Measurements from ENCODE around the gene CCZ1B. TPM values are rescaled to one million over a fixed set of nuclear protein-coding genes. Genes with fewer than 3 reads are reported as not detected.
A peak's percentile ranks its signal among the peaks of the same experiment; 100 is the strongest.
"Not testable (repeated sequence)": the region's sequence is repeated elsewhere in the genome, so short reads cannot be mapped to it uniquely, and the experiment has no call there.

CCZ1B gene
- total and polyA plus RNA-seq, 8 donors: 58.3 to 85.6 (median 72.9) TPM

GRCh38 chr7:6857721-6858314 is 31.7 kb upstream of the CCZ1B start:
- H3K27ac ChIP-seq; H3K4me1 ChIP-seq; ATAC-seq; intact Hi-C loops (cut with DNase I); H3K36me3 ChIP-seq; H3K9me3 ChIP-seq; H3K4me3 ChIP-seq: not testable (repeated sequence)
- DNase-seq: peak in 3 of 4 donors; percentile 35 to 88 (median 62)
- peaks cover 0 to 31% of the 10 kb centered on the region in 2 donors for H3K27me3 ChIP-seq
- peak; percentile 73 to 87 for TF ChIP-seq CTCF (IDR thresholded peaks at IDR 0.05)

- Histone ChIP-seq H3K27me3 (peaks cover 0 to 31% of the 10 kb centered on the region in 2 donors), H3K4me3 (peak overlapping the region; percentile 17 to 30)
- H3K9me3 ChIP-seq; ATAC-seq; H3K4me1 ChIP-seq; intact Hi-C loops (cut with DNase I); DNase-seq; H3K27ac ChIP-seq; H3K36me3 ChIP-seq: not testable (repeated sequence)
These were observed 29.6 kb upstream of the CCZ1B start for GRCh38 chr7:6855563-6856131.

GRCh38 chr7:6854747-6855562 is 28.9 kb upstream of the CCZ1B start:
- DNase-seq; intact Hi-C loops (cut with DNase I); H3K27ac ChIP-seq; H3K4me1 ChIP-seq; H3K36me3 ChIP-seq; ATAC-seq; H3K9me3 ChIP-seq: not testable (repeated sequence)
- peak overlapping the region; percentile 17 to 30 for H3K4me3 ChIP-seq
- H3K27me3 ChIP-seq: peaks cover 0 to 31% of the 10 kb centered on the region in 2 donors

DNA sequence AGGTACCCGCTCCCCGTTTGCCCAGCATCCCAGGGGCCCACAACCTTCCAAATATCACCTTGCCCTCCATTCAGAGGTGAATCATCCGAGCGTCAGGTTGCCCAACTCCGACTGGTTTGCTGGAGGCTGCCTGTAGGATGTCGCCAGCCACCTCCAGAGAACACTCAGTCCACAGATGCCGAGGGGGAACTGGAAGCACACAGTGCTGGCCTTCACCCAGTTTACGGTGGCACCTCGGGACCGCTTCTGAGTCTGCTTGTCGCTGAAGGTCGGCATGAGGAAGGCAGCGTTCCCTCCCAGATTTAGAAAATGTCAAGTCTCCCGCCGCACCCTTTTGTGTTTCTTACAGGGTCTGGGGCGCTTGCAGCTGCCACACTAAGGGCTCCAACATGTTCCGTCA is 27.6 kb upstream of the CCZ1B start:
- H3K27ac ChIP-seq; H3K4me3 ChIP-seq; H3K4me1 ChIP-seq; intact Hi-C loops (cut with DNase I); ATAC-seq; DNase-seq; H3K36me3 ChIP-seq; H3K9me3 ChIP-seq: not testable (repeated sequence)
- peaks cover 0 to 31% of the 10 kb centered on the region in 2 donors for H3K27me3 ChIP-seq

DNA sequence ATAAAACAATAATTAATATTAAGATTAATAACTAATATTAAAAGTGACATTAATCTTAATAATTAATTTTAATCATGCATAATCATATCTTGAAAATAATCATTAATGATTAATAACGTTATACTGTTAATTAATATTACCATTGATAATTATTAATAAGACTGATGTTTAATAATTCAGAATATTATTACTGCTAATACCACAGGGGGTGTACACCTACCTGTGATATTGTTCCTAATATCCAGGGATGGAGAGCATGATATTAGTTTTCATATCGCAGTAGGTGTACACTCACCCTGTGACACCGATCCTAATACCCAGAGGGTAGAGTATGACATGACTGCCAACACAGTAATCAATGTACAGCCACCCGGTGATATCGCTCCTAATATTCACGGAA is 23.1 kb upstream of the CCZ1B start:
- H3K27ac ChIP-seq; H3K4me1 ChIP-seq; H3K4me3 ChIP-seq; DNase-seq; H3K27me3 ChIP-seq; intact Hi-C loops (cut with DNase I); ATAC-seq; H3K36me3 ChIP-seq; H3K9me3 ChIP-seq: not testable (repeated sequence)

- intact Hi-C loops (cut with DNase I); H3K9me3 ChIP-seq; H3K36me3 ChIP-seq; DNase-seq; ATAC-seq; H3K4me1 ChIP-seq; H3K27ac ChIP-seq; H3K4me3 ChIP-seq: not testable (repeated sequence)
- peaks cover 0 to 15% of the 10 kb centered on the region in 2 donors for H3K27me3 ChIP-seq
These were observed 21.7 kb upstream of the CCZ1B start for GRCh38 chr7:6847751-6848150.

DNA sequence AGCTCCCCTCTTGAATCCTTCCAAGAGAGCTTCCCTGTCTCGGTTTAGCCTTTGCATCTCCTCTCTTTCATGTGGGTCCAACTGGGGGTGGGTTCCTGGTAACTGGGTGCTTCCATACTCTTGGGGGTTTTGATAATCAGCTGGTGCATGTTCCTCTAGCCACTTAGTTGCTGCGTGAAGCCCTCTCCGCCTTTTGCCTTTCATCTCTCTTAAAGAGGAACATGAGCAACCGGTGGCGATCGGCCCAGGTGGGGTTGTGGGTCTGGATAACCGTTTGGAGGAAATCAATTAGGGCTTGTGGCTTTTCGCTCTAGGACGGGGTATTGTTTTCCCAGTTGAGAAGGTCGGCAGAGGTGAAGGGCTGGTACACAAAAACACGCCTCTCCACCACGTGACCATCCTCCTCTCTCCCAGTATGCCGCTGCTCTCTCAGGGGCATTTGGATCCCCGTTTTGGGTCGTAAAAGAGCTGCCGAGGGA is 19.9 kb upstream of the CCZ1B start:
- H3K4me1 ChIP-seq; H3K9me3 ChIP-seq; H3K27ac ChIP-seq; H3K36me3 ChIP-seq; H3K4me3 ChIP-seq; DNase-seq; intact Hi-C loops (cut with DNase I); ATAC-seq: not testable (repeated sequence)
- H3K27me3 ChIP-seq: peaks cover 0 to 28% of the 10 kb centered on the region in 2 donors

GRCh38 chr7:6843654-6844053 is 17.6 kb upstream of the CCZ1B start:
- intact Hi-C loops (cut with DNase I); H3K4me1 ChIP-seq; H3K9me3 ChIP-seq; DNase-seq; H3K4me3 ChIP-seq; H3K36me3 ChIP-seq; H3K27ac ChIP-seq; ATAC-seq: not testable (repeated sequence)
- H3K27me3 ChIP-seq: peaks cover 0 to 35% of the 10 kb centered on the region in 2 donors

- H3K27me3 ChIP-seq: peaks cover 0 to 33% of the 10 kb centered on the region in 2 donors
- H3K36me3 ChIP-seq; DNase-seq; H3K9me3 ChIP-seq; ATAC-seq; H3K4me1 ChIP-seq; H3K27ac ChIP-seq; H3K4me3 ChIP-seq; intact Hi-C loops (cut with DNase I): not testable (repeated sequence)
These were observed 17.0 kb upstream of the CCZ1B start for GRCh38 chr7:6843092-6843491.

DNA sequence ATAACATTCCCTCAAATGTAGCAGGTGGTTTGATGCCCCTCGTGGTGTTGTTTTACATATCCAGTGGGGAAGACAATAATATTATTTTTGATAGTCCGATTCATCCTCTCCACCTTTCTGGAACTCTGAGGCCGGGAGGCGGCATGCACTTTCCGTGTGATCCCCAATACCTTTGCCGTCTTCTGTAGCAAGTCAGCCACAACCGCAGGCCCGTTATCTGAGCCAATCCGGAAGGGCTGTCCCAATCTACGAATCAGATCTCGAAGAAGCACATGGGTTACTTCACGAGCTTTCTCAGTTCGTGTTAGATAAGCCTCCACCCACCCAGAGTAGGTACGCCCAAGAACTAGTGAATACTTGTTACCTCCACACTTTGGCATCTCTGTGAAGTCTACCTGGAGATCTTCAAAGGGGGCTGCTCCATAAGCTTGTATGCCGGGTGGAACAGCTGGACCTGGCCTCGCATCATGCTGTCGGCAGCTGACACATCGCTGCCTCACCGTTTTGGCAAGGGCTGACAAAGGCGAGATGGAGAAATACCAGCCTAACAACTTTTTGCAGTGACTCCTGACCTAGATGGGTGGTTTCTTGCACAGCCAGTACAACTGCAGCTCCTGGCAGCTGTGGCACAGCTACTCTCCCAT is 16.3 kb upstream of the CCZ1B start:
- H3K4me3 ChIP-seq; H3K27ac ChIP-seq; ATAC-seq; H3K9me3 ChIP-seq; intact Hi-C loops (cut with DNase I); H3K4me1 ChIP-seq; H3K36me3 ChIP-seq: not testable (repeated sequence)
- DNase-seq: peak in 1 of 4 donors; percentile 11
- H3K27me3 ChIP-seq: peaks cover 0 to 33% of the 10 kb centered on the region in 2 donors

DNA sequence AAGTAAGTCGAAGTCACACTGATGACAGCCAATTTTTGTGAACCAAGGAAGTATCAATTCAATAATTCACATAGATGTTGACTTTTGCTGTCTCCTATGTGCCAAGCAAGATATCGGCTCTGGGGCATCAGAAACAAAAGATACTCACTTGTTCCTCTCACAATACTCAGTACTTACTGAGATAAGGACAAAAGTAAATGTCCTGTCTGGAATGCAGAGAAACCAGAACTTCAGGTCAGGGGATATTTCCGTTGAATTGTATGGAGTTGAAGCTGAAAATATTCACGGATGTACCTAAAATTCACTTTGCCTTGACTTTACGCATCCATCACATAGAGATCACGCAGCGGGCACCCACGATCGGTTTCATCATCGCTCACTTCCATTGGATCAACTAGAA is 11.0 kb upstream of the CCZ1B start:
- H3K36me3 ChIP-seq; intact Hi-C loops (cut with DNase I); H3K9me3 ChIP-seq; ATAC-seq; H3K27ac ChIP-seq; H3K4me1 ChIP-seq; H3K4me3 ChIP-seq; DNase-seq: not testable (repeated sequence)
- H3K27me3 ChIP-seq: peaks cover 0 to 51% of the 10 kb centered on the region in 2 donors
